GM20431 (cell line): ENCODE data around the gene DNM3.
"Not testable (repeated sequence)": the region's sequence is repeated elsewhere in the genome, so short reads cannot be mapped to it uniquely, and the experiment has no call there.

ENCODE experiments used
- in situ Hi-C: fragments of 300-500 bp; cut with MseI, MboI; formaldehyde crosslinking; loops from one replicate; pipeline ENCODE4 v1.15.0; 2020; ENCODE audit warnings: low sequenced_read_pairs; ENCODE audit not compliant: unreplicated experiment

Gene DNM3

GRCh38 chr1:172278478-172278877 lies 437.2 kb downstream of the DNM3 start:
- in situ Hi-C loops = no loop called here

GRCh38 chr1:172279939-172280636 lies 438.8 kb downstream of the DNM3 start:
- in situ Hi-C loops = no loop called here

- in situ Hi-C loops = no loop called here
Measured at GRCh38 chr1:172283766-172284165, 442.5 kb downstream of the DNM3 start.

- in situ Hi-C loops = no loop called here
Measured at GRCh38 chr1:172286629-172287076, 445.4 kb downstream of the DNM3 start.

- in situ Hi-C loops = no loop called here
Measured at GRCh38 chr1:172287208-172287607, 445.9 kb downstream of the DNM3 start.

- in situ Hi-C loops = no loop called here
Measured at GRCh38 chr1:172288581-172288980, 447.3 kb downstream of the DNM3 start.

- in situ Hi-C loops = no loop called here
Measured at GRCh38 chr1:172289448-172289847, 448.1 kb downstream of the DNM3 start.

GRCh38 chr1:172292840-172293239 lies 451.5 kb downstream of the DNM3 start:
- in situ Hi-C loops = no loop called here

- in situ Hi-C loops = no loop called here
Measured at GRCh38 chr1:172293429-172293828, 452.1 kb downstream of the DNM3 start.

GRCh38 chr1:172298141-172298540 lies 456.8 kb downstream of the DNM3 start:
- in situ Hi-C loops = no loop called here

- in situ Hi-C loops = no loop called here
Measured at GRCh38 chr1:172298911-172299310, 457.6 kb downstream of the DNM3 start.

GRCh38 chr1:172299515-172299914 lies 458.2 kb downstream of the DNM3 start:
- in situ Hi-C loops = no loop called here

GRCh38 chr1:172307508-172307907 lies 466.2 kb downstream of the DNM3 start:
- in situ Hi-C loops = not testable (repeated sequence)

- in situ Hi-C loops = no loop called here
Measured at GRCh38 chr1:172308142-172308541, 466.8 kb downstream of the DNM3 start.

GRCh38 chr1:172308577-172308976 lies 467.3 kb downstream of the DNM3 start:
- in situ Hi-C loops = no loop called here

GRCh38 chr1:172320733-172321132 lies 479.4 kb downstream of the DNM3 start:
- in situ Hi-C loops = no loop called here

- in situ Hi-C loops = no loop called here
Measured at GRCh38 chr1:172321451-172321850, 480.2 kb downstream of the DNM3 start.

- in situ Hi-C loops = no loop called here
Measured at GRCh38 chr1:172322219-172323061, 481.1 kb downstream of the DNM3 start.

GRCh38 chr1:172323686-172324085 lies 482.4 kb downstream of the DNM3 start:
- in situ Hi-C loops = no loop called here

GRCh38 chr1:172324086-172324485 lies 482.8 kb downstream of the DNM3 start:
- in situ Hi-C loops = no loop called here

- in situ Hi-C loops = no loop called here
Measured at GRCh38 chr1:172324761-172325160, 483.5 kb downstream of the DNM3 start.
